Measurements from ENCODE around the gene GAB2.
A peak's percentile ranks its signal among the peaks of the same experiment; 100 is the strongest.

Gene GAB2

DNA sequence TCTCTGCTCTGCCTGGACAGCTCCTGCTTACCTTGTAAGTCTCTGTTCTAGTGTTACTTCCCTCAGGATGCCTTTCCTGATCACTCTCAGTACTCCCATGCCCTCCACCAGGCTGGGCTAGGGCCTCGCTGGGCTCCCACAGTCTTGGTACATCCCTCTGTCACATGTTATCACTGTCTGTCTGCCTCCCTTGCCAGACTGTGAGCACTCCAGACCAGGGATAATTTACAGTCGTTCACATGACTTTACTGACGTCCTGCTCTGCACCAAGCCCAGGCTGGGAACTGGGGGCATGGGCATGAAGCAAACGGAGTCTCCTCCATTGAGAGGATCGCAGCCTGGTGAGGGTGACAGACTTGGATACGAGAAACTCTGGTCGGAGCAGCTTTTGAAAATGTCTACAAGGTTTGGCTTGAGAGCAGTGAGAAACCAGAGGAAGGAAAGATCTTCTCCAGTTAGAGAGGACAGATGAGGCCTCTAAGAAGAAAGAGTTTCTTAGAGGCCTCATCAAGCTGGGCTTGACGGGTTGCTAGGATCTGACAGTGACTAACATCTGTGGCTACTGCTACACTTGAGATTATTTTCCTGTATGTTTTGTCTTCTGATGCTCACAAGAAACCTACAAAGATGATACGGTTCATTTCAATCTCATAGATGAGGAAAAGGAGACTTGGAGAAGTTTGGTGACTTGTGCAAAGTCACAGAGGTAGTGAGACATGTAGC lies 216.4 kb downstream of the GAB2 start:
- H3K4me3 Mint-ChIP-seq: no peak overlapping the region
- H3K4me1 Mint-ChIP-seq: peaks cover 10% of the 10 kb centered on the region
- peak overlapping the region; percentile 38 for H3K27ac Mint-ChIP-seq
- ATAC-seq: no peak
- H3K9me3 Mint-ChIP-seq: no peaks in the 10 kb centered on the region
- H3K27me3 Mint-ChIP-seq: no peaks in the 10 kb centered on the region
- peaks cover 24% of the 10 kb centered on the region for H3K36me3 Mint-ChIP-seq

- Mint-ChIP-seq H3K9me3 (no peaks in the 10 kb centered on the region), H3K27me3 (no peaks in the 10 kb centered on the region), H3K36me3 (peaks cover 29% of the 10 kb centered on the region), H3K4me1 (peaks cover 10% of the 10 kb centered on the region), H3K27ac (no peak overlapping the region), H3K4me3 (no peak overlapping the region)
- ATAC-seq: no peak
Observed at GRCh38 chr11:78200553-78200952, 217.1 kb downstream of the GAB2 start.

DNA sequence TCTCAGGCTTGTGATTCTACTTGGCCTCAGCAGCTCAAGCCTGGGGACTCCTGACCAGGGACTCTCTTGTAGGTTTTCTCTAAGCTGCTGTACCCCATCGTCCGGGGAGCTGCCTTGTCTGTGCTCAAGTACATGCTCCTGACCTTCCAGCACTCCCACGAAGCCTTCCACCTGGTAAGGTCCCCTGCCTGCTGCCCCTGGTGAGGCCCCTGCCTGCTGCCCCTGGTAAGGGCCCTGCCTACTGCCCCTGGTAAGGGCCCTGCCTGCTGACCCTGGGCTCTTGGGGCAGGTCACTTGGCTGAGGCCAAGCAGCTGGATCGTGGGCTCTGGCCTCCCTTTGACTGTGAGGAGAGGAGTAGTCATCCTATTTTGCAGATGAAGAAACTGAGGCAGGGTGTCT lies 217.6 kb downstream of the GAB2 start:
- Mint-ChIP-seq H3K27ac (no peak overlapping the region), H3K36me3 (peaks cover 29% of the 10 kb centered on the region), H3K9me3 (no peaks in the 10 kb centered on the region), H3K4me1 (peaks cover 10% of the 10 kb centered on the region), H3K27me3 (no peaks in the 10 kb centered on the region), H3K4me3 (no peak overlapping the region)
- no peak for ATAC-seq

DNA sequence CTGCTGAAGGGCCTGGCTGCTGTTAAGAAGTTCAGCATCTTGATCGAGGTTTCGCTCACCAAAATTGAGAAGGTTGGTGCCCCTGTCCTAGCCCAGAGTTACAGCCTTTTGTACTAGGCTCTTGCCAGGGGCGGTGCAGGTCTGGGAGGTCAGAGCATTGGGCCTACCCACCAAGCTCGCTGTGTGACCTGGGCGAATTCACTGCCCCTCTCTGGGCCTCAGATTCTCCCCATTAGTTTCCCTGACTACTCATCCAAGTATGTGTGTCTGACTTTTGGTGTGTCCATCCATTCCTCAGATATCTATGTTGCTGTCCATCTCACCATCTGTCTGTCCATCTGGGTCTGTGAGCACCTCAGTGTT lies 218.0 kb downstream of the GAB2 start:
- H3K4me1 Mint-ChIP-seq: peaks cover 10% of the 10 kb centered on the region
- H3K9me3 Mint-ChIP-seq: no peaks in the 10 kb centered on the region
- no peak for ATAC-seq
- H3K27me3 Mint-ChIP-seq: no peaks in the 10 kb centered on the region
- H3K27ac Mint-ChIP-seq: no peak overlapping the region
- no peak overlapping the region for H3K4me3 Mint-ChIP-seq
- peaks cover 25% of the 10 kb centered on the region for H3K36me3 Mint-ChIP-seq

DNA sequence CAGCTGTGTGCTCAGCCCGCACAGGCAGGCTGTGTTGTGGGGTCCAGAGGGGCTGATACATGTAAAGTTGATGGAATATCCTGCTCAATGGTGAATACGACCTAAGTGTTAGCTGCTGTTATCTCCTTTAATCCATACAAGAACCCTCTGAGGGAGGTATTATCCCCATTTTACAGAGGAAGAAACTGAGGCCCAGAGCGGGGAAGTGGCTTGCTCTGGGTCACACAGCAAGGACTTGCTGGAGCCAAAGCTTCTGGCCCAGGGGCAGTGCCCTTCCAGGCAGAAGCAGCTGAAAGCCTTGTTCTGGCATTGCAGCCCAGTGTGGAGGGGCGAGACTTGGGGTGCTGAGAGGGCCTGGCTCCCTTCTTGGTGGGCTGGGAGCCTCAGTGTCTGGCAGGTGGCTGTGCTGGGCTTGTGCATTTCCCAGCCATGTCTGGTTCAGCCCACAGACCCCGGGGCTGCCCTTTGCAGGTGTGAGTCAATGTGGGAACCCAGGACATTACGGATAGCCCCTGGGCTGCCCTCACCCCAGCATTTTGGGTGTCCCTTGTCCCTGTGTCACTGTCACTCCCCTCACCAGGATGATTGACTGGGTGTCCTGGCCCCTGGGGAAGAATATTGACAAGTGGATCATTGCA lies 218.5 kb downstream of the GAB2 start:
- no peak for ATAC-seq
- peaks cover 10% of the 10 kb centered on the region for H3K4me1 Mint-ChIP-seq
- H3K27me3 Mint-ChIP-seq: no peaks in the 10 kb centered on the region
- no peak overlapping the region for H3K27ac Mint-ChIP-seq
- no peak overlapping the region for H3K4me3 Mint-ChIP-seq
- H3K9me3 Mint-ChIP-seq: no peaks in the 10 kb centered on the region
- H3K36me3 Mint-ChIP-seq: peaks cover 21% of the 10 kb centered on the region

DNA sequence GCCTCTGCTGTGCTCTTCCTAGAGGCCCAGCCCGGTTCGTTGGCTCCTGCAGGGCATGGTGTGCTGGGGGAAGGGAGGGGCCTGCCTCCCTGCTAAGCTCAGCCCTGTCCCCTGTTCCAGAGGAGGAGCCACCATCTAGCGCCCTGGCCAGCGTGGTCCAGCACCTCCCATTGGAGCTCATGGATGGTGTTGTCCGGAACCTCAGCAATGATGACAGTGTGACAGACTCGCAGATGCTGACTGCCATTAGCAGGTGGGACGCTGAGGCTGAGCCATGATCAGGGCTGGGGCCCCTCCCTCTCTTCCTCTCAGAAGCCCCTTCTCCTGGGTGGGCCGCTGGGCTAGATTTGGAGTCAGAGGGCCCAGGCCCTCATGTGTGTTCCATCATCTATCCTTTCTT lies 219.8 kb downstream of the GAB2 start:
- Mint-ChIP-seq H3K27ac (no peak overlapping the region), H3K36me3 (peaks cover 21% of the 10 kb centered on the region), H3K9me3 (no peaks in the 10 kb centered on the region), H3K27me3 (no peaks in the 10 kb centered on the region), H3K4me3 (no peak overlapping the region), H3K4me1 (peaks cover 5% of the 10 kb centered on the region)
- no peak for ATAC-seq

DNA sequence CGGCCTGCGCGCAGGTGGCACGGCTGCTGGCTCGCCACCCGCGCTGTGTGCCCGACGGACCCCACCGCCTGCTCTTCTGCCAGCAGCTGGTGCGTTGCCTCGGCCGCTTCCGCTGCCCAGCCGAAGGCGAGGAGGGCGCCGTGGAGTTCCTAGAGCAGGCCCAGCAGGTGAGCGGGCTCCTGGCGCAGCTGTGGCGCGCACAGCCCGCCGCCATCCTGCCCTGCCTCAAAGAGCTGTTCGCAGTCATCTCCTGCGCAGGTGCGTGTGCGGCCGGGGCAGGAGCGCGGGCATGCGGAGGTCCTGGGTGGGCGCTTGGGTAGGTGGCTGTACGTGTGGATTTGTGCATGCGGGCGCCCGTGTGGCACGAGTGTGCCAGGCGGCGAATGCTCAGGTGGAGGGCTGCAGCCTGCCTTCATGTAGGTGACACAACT lies 220.9 kb downstream of the GAB2 start:
- H3K4me1 Mint-ChIP-seq: no peaks in the 10 kb centered on the region
- ATAC-seq: no peak
- H3K36me3 Mint-ChIP-seq: peaks cover 21% of the 10 kb centered on the region
- H3K4me3 Mint-ChIP-seq: no peak overlapping the region
- H3K27me3 Mint-ChIP-seq: no peaks in the 10 kb centered on the region
- no peaks in the 10 kb centered on the region for H3K9me3 Mint-ChIP-seq
- no peak overlapping the region for H3K27ac Mint-ChIP-seq

DNA sequence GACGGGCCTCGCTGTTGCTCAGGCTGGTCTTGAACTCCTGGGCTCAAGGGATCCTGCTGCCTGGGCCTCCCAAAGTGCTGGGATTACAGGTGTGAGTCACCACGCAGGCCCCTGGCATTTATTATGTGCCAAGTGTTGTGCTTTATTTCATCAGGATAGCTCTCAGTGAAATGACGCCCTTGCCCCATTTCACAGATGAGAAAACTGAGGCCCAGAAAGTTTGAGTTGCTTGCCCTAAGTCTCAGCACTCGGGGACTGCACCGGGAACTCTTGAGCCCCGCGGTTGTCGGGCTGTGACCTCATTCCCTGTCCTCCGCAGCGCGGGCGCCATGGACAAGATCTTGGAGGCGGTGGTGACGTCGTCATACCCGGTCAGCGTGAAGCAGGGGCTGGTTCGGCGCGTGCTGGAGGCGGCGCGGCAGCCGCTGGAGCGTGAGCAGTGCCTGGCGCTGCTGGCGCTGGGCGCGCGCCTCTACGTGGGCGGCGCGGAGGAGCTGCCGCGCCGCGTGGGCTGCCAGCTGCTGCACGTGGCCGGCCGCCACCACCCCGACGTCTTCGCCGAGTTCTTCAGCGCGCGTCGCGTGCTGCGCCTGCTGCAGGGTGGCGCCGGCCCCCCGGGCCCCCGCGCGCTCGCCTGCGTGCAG lies 221.6 kb downstream of the GAB2 start:
- no peak for ATAC-seq
- peaks cover 23% of the 10 kb centered on the region for H3K36me3 Mint-ChIP-seq

DNA sequence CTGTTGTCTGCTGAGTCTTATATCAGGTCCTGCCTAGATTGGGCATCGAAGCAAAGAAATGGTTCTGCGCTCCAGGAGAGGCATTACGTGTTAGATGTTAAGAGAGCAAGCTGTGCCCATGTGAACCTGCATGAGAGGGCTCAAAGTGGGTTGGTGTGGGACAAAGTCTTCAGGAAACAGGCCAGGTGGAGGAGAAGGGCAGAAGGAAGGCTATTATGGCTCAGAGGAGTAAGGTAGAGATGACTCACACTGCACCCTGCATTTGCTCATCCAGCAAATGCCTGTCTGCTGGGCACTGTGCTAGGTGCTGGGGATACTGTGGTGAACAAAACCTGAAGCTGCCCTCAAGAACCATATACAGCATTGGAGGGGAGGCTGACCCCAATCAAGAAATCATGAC lies 223.1 kb downstream of the GAB2 start:
- ATAC-seq: no peak
- H3K36me3 Mint-ChIP-seq: peaks cover 27% of the 10 kb centered on the region
- no peak overlapping the region for H3K4me3 Mint-ChIP-seq
- H3K27me3 Mint-ChIP-seq: no peaks in the 10 kb centered on the region
- H3K4me1 Mint-ChIP-seq: peaks cover 19% of the 10 kb centered on the region
- H3K27ac Mint-ChIP-seq: no peak overlapping the region
- H3K9me3 Mint-ChIP-seq: no peaks in the 10 kb centered on the region

More for the DNA sequence above, 221.6 kb downstream of the GAB2 start:
- no peaks in the 10 kb centered on the region for H3K27me3 Mint-ChIP-seq
- H3K4me1 Mint-ChIP-seq: peaks cover 4% of the 10 kb centered on the region
- no peak overlapping the region for H3K27ac Mint-ChIP-seq
- H3K4me3 Mint-ChIP-seq: no peak overlapping the region
- no peaks in the 10 kb centered on the region for H3K9me3 Mint-ChIP-seq

DNA sequence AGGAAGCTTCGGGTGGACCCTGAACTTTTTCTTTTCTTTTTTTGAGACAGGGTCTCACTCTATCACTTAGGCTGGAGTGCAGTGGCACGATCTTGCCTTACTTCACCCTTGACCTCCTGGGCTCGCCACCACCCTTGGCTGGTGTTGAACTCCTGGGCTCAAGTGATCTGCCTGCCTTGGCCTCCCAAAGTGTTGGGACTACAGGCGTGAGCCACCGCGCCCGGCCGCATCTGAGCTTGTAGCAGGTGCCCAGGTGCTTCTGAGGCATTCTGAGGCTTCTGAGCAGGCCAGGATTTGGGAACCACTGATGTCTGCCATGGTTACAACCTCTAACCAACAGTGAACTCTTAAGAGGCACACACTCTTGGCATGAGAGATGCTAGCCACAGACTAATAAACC lies 223.8 kb downstream of the GAB2 start:
- no peak for ATAC-seq
- Mint-ChIP-seq H3K27ac (no peak overlapping the region), H3K9me3 (no peaks in the 10 kb centered on the region), H3K27me3 (no peaks in the 10 kb centered on the region), H3K36me3 (peaks cover 27% of the 10 kb centered on the region), H3K4me3 (no peak overlapping the region), H3K4me1 (peaks cover 23% of the 10 kb centered on the region)

GRCh38 chr11:78192911-78193351 lies 224.7 kb downstream of the GAB2 start:
- no peak for ATAC-seq
- H3K27me3 Mint-ChIP-seq: no peaks in the 10 kb centered on the region
- H3K36me3 Mint-ChIP-seq: peaks cover 22% of the 10 kb centered on the region
- no peaks in the 10 kb centered on the region for H3K9me3 Mint-ChIP-seq
- peaks cover 24% of the 10 kb centered on the region for H3K4me1 Mint-ChIP-seq
- no peak overlapping the region for H3K4me3 Mint-ChIP-seq
- no peak overlapping the region for H3K27ac Mint-ChIP-seq

DNA sequence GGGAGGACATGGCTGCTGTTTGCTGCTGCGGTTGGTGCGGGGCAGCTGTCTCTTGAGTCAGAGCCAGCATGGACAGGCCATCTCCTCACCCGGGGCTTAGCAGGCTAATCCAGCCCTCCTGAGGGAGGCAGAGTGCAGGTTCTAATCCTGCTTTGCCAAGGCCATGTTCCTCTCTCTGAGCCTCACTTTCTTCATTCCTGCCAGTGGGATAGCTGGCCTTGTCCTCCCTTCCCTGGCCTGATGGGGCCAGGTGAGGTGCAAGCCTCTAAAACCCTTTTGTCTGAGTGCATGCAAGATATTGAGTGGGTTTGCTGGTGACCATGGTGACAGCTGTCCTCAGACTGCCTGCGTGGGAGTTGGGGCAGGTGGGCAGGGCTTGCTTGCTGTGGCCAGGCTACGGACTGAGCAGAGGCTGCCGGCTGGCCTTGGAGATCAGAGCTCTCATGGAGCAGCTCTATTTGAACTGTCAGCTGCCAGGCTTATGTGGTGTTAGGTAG lies 225.3 kb downstream of the GAB2 start:
- no peak overlapping the region for H3K4me3 Mint-ChIP-seq
- no peaks in the 10 kb centered on the region for H3K27me3 Mint-ChIP-seq
- H3K9me3 Mint-ChIP-seq: no peaks in the 10 kb centered on the region
- no peak for ATAC-seq
- no peak overlapping the region for H3K27ac Mint-ChIP-seq
- H3K36me3 Mint-ChIP-seq: peaks cover 20% of the 10 kb centered on the region
- H3K4me1 Mint-ChIP-seq: peaks cover 30% of the 10 kb centered on the region

- no peaks in the 10 kb centered on the region for H3K9me3 Mint-ChIP-seq
- ATAC-seq: no peak
- H3K27ac Mint-ChIP-seq: peak overlapping the region; percentile 79
- no peaks in the 10 kb centered on the region for H3K27me3 Mint-ChIP-seq
- peaks cover 38% of the 10 kb centered on the region for H3K4me1 Mint-ChIP-seq
- peaks cover 13% of the 10 kb centered on the region for H3K36me3 Mint-ChIP-seq
- no peak overlapping the region for H3K4me3 Mint-ChIP-seq
Observed at GRCh38 chr11:78190871-78191538, 226.6 kb downstream of the GAB2 start.

GRCh38 chr11:78190374-78190773 lies 227.2 kb downstream of the GAB2 start:
- Mint-ChIP-seq H3K4me3 (peak overlapping the region; percentile 42), H3K36me3 (peaks cover 10% of the 10 kb centered on the region), H3K4me1 (peaks cover 38% of the 10 kb centered on the region), H3K27ac (peak overlapping the region; percentile 79), H3K27me3 (no peaks in the 10 kb centered on the region), H3K9me3 (no peaks in the 10 kb centered on the region)
- no peak for ATAC-seq

GRCh38 chr11:78189851-78190250 lies 227.8 kb downstream of the GAB2 start:
- Mint-ChIP-seq H3K27ac (peak overlapping the region; percentile 79), H3K9me3 (no peaks in the 10 kb centered on the region), H3K36me3 (peaks cover 10% of the 10 kb centered on the region), H3K4me1 (peaks cover 38% of the 10 kb centered on the region), H3K4me3 (peak overlapping the region; percentile 98), H3K27me3 (no peaks in the 10 kb centered on the region)
- no peak for ATAC-seq
